SK-N-SH (cell line): ENCODE results near the gene SP2.

ENCODE experiments used
- GABPA ChIP-seq: IDR thresholded peaks from 2 replicates; pipeline ENCODE4 v1.4.0; 2012; ENCODE audit warnings: low read depth, mild to moderate bottlenecking
- YY1 ChIP-seq: IDR thresholded peaks from 2 replicates; pipeline ENCODE4 v1.4.0; 2012; ENCODE audit warnings: low read depth, mild to moderate bottlenecking

- no peak for TF ChIP-seq GABPA
- no peak for TF ChIP-seq YY1
These were observed 20.7 kb upstream of the SP2 start for GRCh38 chr17:47875011-47875985.
